Chondrocyte (in vitro differentiated cells): ENCODE data around the gene NISCH. TPM values are rescaled to one million over a fixed set of nuclear protein-coding genes. Genes with fewer than 3 reads are reported as not detected.
A peak's percentile ranks its signal among the peaks of the same experiment; 100 is the strongest.

Source experiments
- DNase-seq: peaks from one replicate; pipeline ENCODE4 v3.0.0; 2021; ENCODE audit warnings: mixed read lengths, low spot score
- H3K27ac Mint-ChIP-seq: one replicate; pipeline ENCODE4 v1.8.0; 2021; ENCODE audit warnings: mild to moderate bottlenecking, moderate library complexity, mixed read lengths; ENCODE audit not compliant: unreplicated experiment
- H3K27me3 Mint-ChIP-seq: 2 replicates; pipeline ENCODE4 v1.8.0; 2021; ENCODE audit warnings: low read depth, mixed read lengths
- H3K36me3 Mint-ChIP-seq: 2 replicates; pipeline ENCODE4 v1.8.0; 2021; ENCODE audit warnings: low read depth, mixed read lengths
- H3K4me1 Mint-ChIP-seq: 2 replicates; pipeline ENCODE4 v1.8.0; 2021; ENCODE audit warnings: low read depth, mild to moderate bottlenecking, mixed read lengths
- H3K4me3 Mint-ChIP-seq: one replicate; pipeline ENCODE4 v1.8.0; 2021; ENCODE audit warnings: mild to moderate bottlenecking, moderate library complexity, mixed read lengths; ENCODE audit not compliant: unreplicated experiment
- H3K9me3 Mint-ChIP-seq: 2 replicates; pipeline ENCODE4 v1.8.0; 2021; ENCODE audit warnings: low read depth, mixed read lengths
- CTCF ChIP-seq: fragments of 200-600 bp; sonication (generic); IDR thresholded peaks from 2 replicates; pipeline ENCODE4 v1.5.0; 2021; ENCODE audit warnings: antibody characterized with exemption, mild to moderate bottlenecking, moderate library complexity
- total RNA-seq: library from RNA; stranded (reverse); gene quantifications from 3 replicates; pipeline ENCODE4 v1.2.1, GENCODE V29; 2021

Gene NISCH
- total RNA-seq, 1 donor from 2014 or later = 101 TPM

GRCh38 chr3:52481819-52482521 is 26.6 kb downstream of the NISCH start:
- Mint-ChIP-seq H3K4me1 (peaks cover 19% of the 10 kb centered on the region), H3K9me3 (no peaks in the 10 kb centered on the region), H3K27me3 (no peaks in the 10 kb centered on the region), H3K27ac (no peak overlapping the region), H3K4me3 (no peak overlapping the region), H3K36me3 (peaks cover 38% of the 10 kb centered on the region)
- peak; percentile 81 for DNase-seq
- peak; percentile 74 for TF ChIP-seq CTCF

- H3K4me3 Mint-ChIP-seq = no peak overlapping the region
- H3K36me3 Mint-ChIP-seq = peaks cover 40% of the 10 kb centered on the region
- peaks cover 19% of the 10 kb centered on the region for H3K4me1 Mint-ChIP-seq
- H3K9me3 Mint-ChIP-seq = no peaks in the 10 kb centered on the region
- H3K27ac Mint-ChIP-seq = peak overlapping the region; percentile 73
- DNase-seq = peak; percentile 86
- no peaks in the 10 kb centered on the region for H3K27me3 Mint-ChIP-seq
- no peak for TF ChIP-seq CTCF
These were observed 27.7 kb downstream of the NISCH start for GRCh38 chr3:52483081-52483480.

GRCh38 chr3:52483577-52484381 is 28.4 kb downstream of the NISCH start:
- no peak for TF ChIP-seq CTCF
- H3K27me3 Mint-ChIP-seq = no peaks in the 10 kb centered on the region
- H3K4me3 Mint-ChIP-seq = no peak overlapping the region
- DNase-seq = no peak
- peaks cover 19% of the 10 kb centered on the region for H3K4me1 Mint-ChIP-seq
- peaks cover 39% of the 10 kb centered on the region for H3K36me3 Mint-ChIP-seq
- no peaks in the 10 kb centered on the region for H3K9me3 Mint-ChIP-seq
- peak overlapping the region; percentile 52 for H3K27ac Mint-ChIP-seq

GRCh38 chr3:52484680-52485461 is 29.5 kb downstream of the NISCH start:
- no peak overlapping the region for H3K27ac Mint-ChIP-seq
- peaks cover 31% of the 10 kb centered on the region for H3K36me3 Mint-ChIP-seq
- no peaks in the 10 kb centered on the region for H3K9me3 Mint-ChIP-seq
- H3K27me3 Mint-ChIP-seq = no peaks in the 10 kb centered on the region
- no peak for TF ChIP-seq CTCF
- H3K4me3 Mint-ChIP-seq = no peak overlapping the region
- no peak for DNase-seq
- H3K4me1 Mint-ChIP-seq = peaks cover 19% of the 10 kb centered on the region
